ENCODE data around the gene CAMK1D. TPM values are rescaled to one million over a fixed set of nuclear protein-coding genes. Genes with fewer than 3 reads are reported as not detected.

CAMK1D gene
- polyA plus RNA-seq, 1 of the 3 experiments (the other 2 are of a cell fraction) = 4.1 TPM

GRCh38 chr10:12650122-12650521 is 300.8 kb downstream of the CAMK1D start:
- no peaks in the 10 kb centered on the region; a peak in 1 of 4 replicates for H3K4me1 ChIP-seq (ENCODE audit: control insufficient read depth in 1 of 2, insufficient read depth in 2 of 2, low read depth in 1 of 2, low read length in 1 of 2)
- no peaks in the 10 kb centered on the region for H3K79me2 ChIP-seq (ENCODE audit: insufficient read depth)
- no peaks in the 10 kb centered on the region for H4K20me1 ChIP-seq (ENCODE audit: insufficient read depth)
- H3K36me3 ChIP-seq (replicated peaks in 1 of 2; ENCODE audit: control insufficient read depth in 1 of 2, insufficient read depth in 2 of 2, low read length in 1 of 2) = no peaks in the 10 kb centered on the region
- no peak overlapping the region for H3K4me2 ChIP-seq
- no peak for DNase-seq
- no peak overlapping the region for H3K27ac ChIP-seq (ENCODE audit: low read depth in 2 of 2, low read length in 1 of 2)
- CTCF ChIA-PET = interaction anchor here (0.6 to 0.7 kb wide), 2 partner anchors 168 to 385 kb away, joined by 3 read pairs; no protein-coding TSS in a partner anchor
- H3K9me2 ChIP-seq = no peaks in the 10 kb centered on the region
- POLR2A ChIA-PET = no interaction called here
- no peak overlapping the region for H3K4me3 ChIP-seq (ENCODE audit: low read depth in 2 of 2, low read length in 1 of 2)
- H2AFZ ChIP-seq (ENCODE audit: low read depth) = no peak overlapping the region
- no peaks in the 10 kb centered on the region for H3K27me3 ChIP-seq (ENCODE audit: insufficient read depth)
- no peak overlapping the region for H3K9ac ChIP-seq
- WGBS (ENCODE audit: low lambda C conversion rate) = 100% methylated on average over 7 of the region's 8 CpGs
- TF ChIP-seq, protein P1, sequence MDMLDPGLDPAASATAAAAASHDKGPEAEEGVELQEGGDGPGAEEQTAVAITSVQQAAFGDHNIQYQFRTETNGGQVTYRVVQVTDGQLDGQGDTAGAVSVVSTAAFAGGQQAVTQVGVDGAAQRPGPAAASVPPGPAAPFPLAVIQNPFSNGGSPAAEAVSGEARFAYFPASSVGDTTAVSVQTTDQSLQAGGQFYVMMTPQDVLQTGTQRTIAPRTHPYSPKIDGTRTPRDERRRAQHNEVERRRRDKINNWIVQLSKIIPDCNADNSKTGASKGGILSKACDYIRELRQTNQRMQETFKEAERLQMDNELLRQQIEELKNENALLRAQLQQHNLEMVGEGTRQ (IDR thresholded peaks at IDR 0.05; ENCODE audit: borderline replicate concordance, low read depth, low read length) = no peak
- peaks cover 11% of the 10 kb centered on the region; the same call in 1 of the 2 replicates for H3K9me3 ChIP-seq
- no peaks in the 10 kb centered on the region for H3F3A ChIP-seq (replicated peaks; ENCODE audit: insufficient read depth)

- ChIA-PET POLR2A (interaction anchor here (0.6 kb wide), 1 partner anchor 59 kb away, joined by 3 read pairs; no protein-coding TSS in a partner anchor), CTCF (no interaction called here)
- H3K9me2 ChIP-seq = no peaks in the 10 kb centered on the region
- H3K4me1 ChIP-seq (ENCODE audit: control insufficient read depth in 1 of 2, insufficient read depth in 2 of 2, low read depth in 1 of 2, low read length in 1 of 2) = no peaks in the 10 kb centered on the region; a peak in 1 of 4 replicates
- no peak overlapping the region for H3K27ac ChIP-seq (ENCODE audit: low read depth in 2 of 2, low read length in 1 of 2)
- no peaks in the 10 kb centered on the region for H3K36me3 ChIP-seq (replicated peaks in 1 of 2; ENCODE audit: control insufficient read depth in 1 of 2, insufficient read depth in 2 of 2, low read length in 1 of 2)
- no peak overlapping the region for H3K4me3 ChIP-seq (ENCODE audit: low read depth in 2 of 2, low read length in 1 of 2)
- H3K79me2 ChIP-seq (ENCODE audit: insufficient read depth) = no peaks in the 10 kb centered on the region
- H3F3A ChIP-seq (replicated peaks; ENCODE audit: insufficient read depth) = no peaks in the 10 kb centered on the region
- 76% methylated on average over 20 of the region's 20 CpGs for WGBS (ENCODE audit: low lambda C conversion rate)
- no peak for TF ChIP-seq TAF1 (IDR thresholded peaks at IDR 0.05; ENCODE audit: borderline replicate concordance, low read depth, low read length)
- TF ChIP-seq, protein P2, sequence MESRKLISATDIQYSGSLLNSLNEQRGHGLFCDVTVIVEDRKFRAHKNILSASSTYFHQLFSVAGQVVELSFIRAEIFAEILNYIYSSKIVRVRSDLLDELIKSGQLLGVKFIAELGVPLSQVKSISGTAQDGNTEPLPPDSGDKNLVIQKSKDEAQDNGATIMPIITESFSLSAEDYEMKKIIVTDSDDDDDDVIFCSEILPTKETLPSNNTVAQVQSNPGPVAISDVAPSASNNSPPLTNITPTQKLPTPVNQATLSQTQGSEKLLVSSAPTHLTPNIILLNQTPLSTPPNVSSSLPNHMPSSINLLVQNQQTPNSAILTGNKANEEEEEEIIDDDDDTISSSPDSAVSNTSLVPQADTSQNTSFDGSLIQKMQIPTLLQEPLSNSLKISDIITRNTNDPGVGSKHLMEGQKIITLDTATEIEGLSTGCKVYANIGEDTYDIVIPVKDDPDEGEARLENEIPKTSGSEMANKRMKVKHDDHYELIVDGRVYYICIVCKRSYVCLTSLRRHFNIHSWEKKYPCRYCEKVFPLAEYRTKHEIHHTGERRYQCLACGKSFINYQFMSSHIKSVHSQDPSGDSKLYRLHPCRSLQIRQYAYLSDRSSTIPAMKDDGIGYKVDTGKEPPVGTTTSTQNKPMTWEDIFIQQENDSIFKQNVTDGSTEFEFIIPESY (IDR thresholded peaks at IDR 0.05; ENCODE audit: borderline replicate concordance, low read depth) = no peak
- TF ChIP-seq EP300 (IDR thresholded peaks at IDR 0.05; ENCODE audit: borderline replicate concordance in 1 of 2, low read depth in 1 of 2, low read length in 1 of 2) = no peak
- TF ChIP-seq, protein P1 (IDR thresholded peaks at IDR 0.05; ENCODE audit: borderline replicate concordance, low read depth, low read length) = no peak
- TF ChIP-seq REST (IDR thresholded peaks at IDR 0.05; ENCODE audit: low read depth, low read length) = no peak
- TF ChIP-seq PBX3 (IDR thresholded peaks at IDR 0.05) = no peak
- no peak for TF ChIP-seq NRF1 (IDR thresholded peaks at IDR 0.05; ENCODE audit: low read depth, low read length)
- TF ChIP-seq GABPA (IDR thresholded peaks at IDR 0.05; ENCODE audit: low read depth) = no peak
- no peak for TF ChIP-seq MEF2A (IDR thresholded peaks at IDR 0.05; ENCODE audit: borderline replicate concordance, low read depth)
- no peak for TF ChIP-seq FOSL2 (IDR thresholded peaks at IDR 0.05; ENCODE audit: borderline replicate concordance, low read depth)
- TF ChIP-seq JUND (IDR thresholded peaks at IDR 0.05) = no peak
- TF ChIP-seq RFX5 (IDR thresholded peaks at IDR 0.05; ENCODE audit: low read length) = no peak
- no peak for DNase-seq
- peaks cover 12% of the 10 kb centered on the region; the same call in 1 of the 2 replicates for H3K9me3 ChIP-seq
- H3K27me3 ChIP-seq (ENCODE audit: insufficient read depth) = no peaks in the 10 kb centered on the region
- H3K4me2 ChIP-seq = no peak overlapping the region
- no peak overlapping the region for H2AFZ ChIP-seq (ENCODE audit: low read depth)
- no peak overlapping the region for H3K9ac ChIP-seq
- no peaks in the 10 kb centered on the region for H4K20me1 ChIP-seq (ENCODE audit: insufficient read depth)
Observed at GRCh38 chr10:12650538-12651298, 301.4 kb downstream of the CAMK1D start.

Measured in SK-N-SH (cell line).